Activated naive CD8-positive, alpha-beta T cell treated with anti-CD3 and anti-CD28 coated beads for 36 hours (primary cell): ENCODE results near the gene MCAM. TPM values are rescaled to one million over a fixed set of nuclear protein-coding genes. Genes with fewer than 3 reads are reported as not detected.

Experiments
- total RNA-seq, 2 experiments: library from RNA; stranded (reverse); gene quantifications; one replicate each; pipeline ENCODE4 v1.2.3, GENCODE V29; 2021

MCAM gene
- total RNA-seq, 2 experiments from 2014 or later = 8.9 to 9.9 TPM

Other genes with a start within 250 kb of the MCAM start
- gene VPS11, start 249.3 kb downstream of the MCAM start, total RNA-seq = 10 to 100 TPM; 19.2 to 20.2 TPM
- gene HMBS, start 232.2 kb downstream of the MCAM start, total RNA-seq = 10 to 100 TPM; 42.1 to 43.0 TPM
- 10 to 100 TPM; 58.3 to 63.6 TPM for gene DPAGT1, start 215.3 kb downstream of the MCAM start, total RNA-seq
- 10 to 100 TPM; 19.3 to 20.0 TPM for gene C2CD2L, start 209.8 kb downstream of the MCAM start, total RNA-seq
- gene HINFP, start 195.6 kb downstream of the MCAM start, total RNA-seq = 10 to 100 TPM; 20.3 to 21.5 TPM
- under 1 TPM; 0.12 to 0.22 TPM for gene ABCG4, start 168.1 kb downstream of the MCAM start, total RNA-seq
- gene NLRX1, start 148.4 kb downstream of the MCAM start, total RNA-seq = 10 to 100 TPM; 19.3 to 20.7 TPM
- not detected for gene NHERF4, start 131.7 kb downstream of the MCAM start, total RNA-seq
- 10 to 100 TPM; 21.4 TPM for gene CBL, start 110.8 kb downstream of the MCAM start, total RNA-seq
- 10 to 100 TPM; 31.8 to 33.0 TPM for gene RNF26, start 17.4 kb upstream of the MCAM start, total RNA-seq
- gene C1QTNF5, start 23.8 kb upstream of the MCAM start, total RNA-seq = not detected
- gene MFRP, start 29.6 kb upstream of the MCAM start, total RNA-seq = not detected
- gene USP2, start 64.6 kb upstream of the MCAM start, total RNA-seq = 1 to 10 TPM in 1 of 2 experiments, under 1 TPM in 1; 0.82 to 1.4 TPM
- gene THY1, start 106.0 kb upstream of the MCAM start, total RNA-seq = under 1 TPM in 1 of 2 experiments, not detected in 1; 0.30 TPM